Trophoblast cell (in vitro differentiated cells and primary cell): ENCODE measurements around the gene TERB1.

Experiments
- DNase-seq, 2 donors: peaks; one replicate each; pipeline ENCODE4 v3.0.0-alpha.2; 2016
- H2AFZ ChIP-seq: 2 replicates; pipeline ENCODE4 v1.6.1; 2013; ENCODE audit warnings: low read length, moderate library complexity, mild to moderate bottlenecking; ENCODE audit not compliant: insufficient read depth, poor library complexity
- H2AK5ac ChIP-seq: 2 replicates; pipeline ENCODE4 v1.6.1; 2013; ENCODE audit warnings: mild to moderate bottlenecking, low read length
- H2BK120ac ChIP-seq: 2 replicates; pipeline ENCODE4 v1.6.1; 2013; ENCODE audit warnings: low read length, mild to moderate bottlenecking, moderate library complexity; ENCODE audit not compliant: insufficient read depth, poor library complexity
- H2BK12ac ChIP-seq: 2 replicates; pipeline ENCODE4 v1.6.1; 2013; ENCODE audit warnings: mild to moderate bottlenecking, low read length, moderate library complexity
- H2BK5ac ChIP-seq: 2 replicates; pipeline ENCODE4 v1.6.1; 2013; ENCODE audit warnings: low read length, low read depth, moderate library complexity, mild to moderate bottlenecking; ENCODE audit not compliant: poor library complexity
- H3K14ac ChIP-seq: 2 replicates; pipeline ENCODE4 v1.6.1; 2013; ENCODE audit warnings: mild to moderate bottlenecking, low read length
- H3K18ac ChIP-seq: 2 replicates; pipeline ENCODE4 v1.6.1; 2013; ENCODE audit warnings: mild to moderate bottlenecking, low read length
- H3K23ac ChIP-seq: 2 replicates; pipeline ENCODE4 v1.6.1; 2013; ENCODE audit warnings: low read length
- H3K27ac ChIP-seq: 2 replicates; pipeline ENCODE4 v1.5.1; 2013; ENCODE audit warnings: low read depth, mild to moderate bottlenecking, inconsistent platforms, low read length, moderate library complexity
- H3K27me3 ChIP-seq: 2 replicates; pipeline ENCODE4 v1.6.1; 2013; ENCODE audit warnings: inconsistent platforms, mild to moderate bottlenecking, low read length, moderate library complexity; ENCODE audit not compliant: insufficient read depth
- H3K36me3 ChIP-seq, 2 experiments: 1 replicate in 1 of 2; 2 replicates in 1 of 2; pipeline ENCODE4 v1.6.1; 2013; ENCODE audit warnings: low read length in 2 of 2, mild to moderate bottlenecking in 2 of 2, moderate library complexity in 1 of 2; ENCODE audit not compliant: insufficient read depth in 2 of 2, control insufficient read depth in 1 of 2
- H3K4ac ChIP-seq: 2 replicates; pipeline ENCODE4 v1.6.1; 2013; ENCODE audit warnings: low read depth, mild to moderate bottlenecking, low read length, moderate library complexity
- H3K4me1 ChIP-seq, 2 experiments: 1 replicate in 1 of 2; 2 replicates in 1 of 2; pipeline ENCODE4 v1.6.1; 2013; ENCODE audit warnings: low read length in 2 of 2, mild to moderate bottlenecking in 2 of 2, moderate library complexity in 1 of 2; ENCODE audit not compliant: insufficient read depth in 2 of 2, control insufficient read depth in 1 of 2
- H3K4me2 ChIP-seq: 2 replicates; pipeline ENCODE4 v1.6.1; 2013; ENCODE audit warnings: inconsistent platforms, mild to moderate bottlenecking, low read length, moderate library complexity
- H3K4me3 ChIP-seq: 2 replicates; pipeline ENCODE4 v1.5.1; 2013; ENCODE audit warnings: mild to moderate bottlenecking, low read depth, low read length, inconsistent platforms
- H3K79me1 ChIP-seq: one replicate; pipeline ENCODE4 v1.6.1; 2013; ENCODE audit warnings: low read length
- H3K79me2 ChIP-seq: 2 replicates; pipeline ENCODE4 v1.6.1; 2013; ENCODE audit warnings: low read length, mild to moderate bottlenecking; ENCODE audit not compliant: control insufficient read depth, insufficient read depth, poor library complexity
- H3K9ac ChIP-seq: 2 replicates; pipeline ENCODE4 v1.6.1; 2013; ENCODE audit warnings: mild to moderate bottlenecking, low read length
- H3K9me3 ChIP-seq: 2 replicates; pipeline ENCODE4 v1.6.1; 2013; ENCODE audit warnings: low read depth, mild to moderate bottlenecking, control low read depth, inconsistent platforms, low read length; ENCODE audit not compliant: insufficient read depth
- H4K12ac ChIP-seq: 2 replicates; pipeline ENCODE4 v1.6.1; 2013; ENCODE audit warnings: low read depth, mild to moderate bottlenecking, low read length, moderate library complexity
- H4K8ac ChIP-seq: 2 replicates; pipeline ENCODE4 v1.6.1; 2013; ENCODE audit warnings: low read depth, mild to moderate bottlenecking, low read length, moderate library complexity
- H4K91ac ChIP-seq: one replicate; pipeline ENCODE4 v1.6.1; 2013; ENCODE audit warnings: low read depth, mild to moderate bottlenecking, low read length, moderate library complexity
- WGBS: extraction: QIAGEN DNeasy Blood & Tissue Kit; methylation state at CpG from one replicate; pipeline ENCODE4 v1.1.7; 2013; ENCODE audit warnings: missing lambda C conversion rate; ENCODE audit not compliant: insufficient read length, insufficient coverage; ENCODE audit errors: extremely low coverage; 5-methylcytosine and 5-hydroxymethylcytosine counted together

The TERB1 gene

DNA sequence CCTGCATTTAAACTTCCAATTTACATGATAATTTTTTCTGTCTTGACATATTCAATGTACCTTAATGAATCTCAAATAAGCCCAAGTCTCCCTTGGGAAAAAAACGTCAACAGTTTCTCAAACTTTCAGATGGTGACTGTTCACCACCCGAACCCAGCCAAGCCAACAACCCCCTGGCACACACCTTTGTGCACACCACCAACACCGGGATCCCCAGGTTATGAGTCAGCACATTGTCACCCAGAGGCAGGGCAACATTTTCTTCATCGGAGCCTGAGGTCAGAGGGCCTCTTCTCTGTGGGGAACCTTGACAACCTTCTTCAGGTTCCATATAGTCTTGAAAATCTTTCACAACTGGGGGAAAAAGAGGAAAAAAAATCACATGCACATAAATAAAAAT is 65.5 kb downstream of the TERB1 start:
- Histone ChIP-seq H3K18ac (no peak overlapping the region), H3K79me1 (no peaks in the 10 kb centered on the region), H3K4ac (no peak overlapping the region), H3K9ac (no peak overlapping the region), H3K4me3 (no peak overlapping the region), H4K91ac (no peak overlapping the region), H3K79me2 (no peaks in the 10 kb centered on the region), H3K36me3 (peaks cover 55 to 73% of the 10 kb centered on the region in 2 experiments), H3K9me3 (no peaks in the 10 kb centered on the region), H3K27ac (no peak overlapping the region), H2AK5ac (no peak overlapping the region), H3K14ac (no peak overlapping the region), H3K4me2 (no peak overlapping the region), H4K8ac (no peak overlapping the region), H3K4me1 (no peaks in the 10 kb centered on the region), H2BK120ac (no peak overlapping the region), H3K27me3 (no peaks in the 10 kb centered on the region), H2BK12ac (no peak overlapping the region), H3K23ac (no peak overlapping the region), H4K12ac (no peak overlapping the region), H2BK5ac (no peak overlapping the region), H2AFZ (no peak overlapping the region)
- DNase-seq, result no peak
- no CpG with 5 or more reads among the region's 4 CpGs for WGBS

DNA sequence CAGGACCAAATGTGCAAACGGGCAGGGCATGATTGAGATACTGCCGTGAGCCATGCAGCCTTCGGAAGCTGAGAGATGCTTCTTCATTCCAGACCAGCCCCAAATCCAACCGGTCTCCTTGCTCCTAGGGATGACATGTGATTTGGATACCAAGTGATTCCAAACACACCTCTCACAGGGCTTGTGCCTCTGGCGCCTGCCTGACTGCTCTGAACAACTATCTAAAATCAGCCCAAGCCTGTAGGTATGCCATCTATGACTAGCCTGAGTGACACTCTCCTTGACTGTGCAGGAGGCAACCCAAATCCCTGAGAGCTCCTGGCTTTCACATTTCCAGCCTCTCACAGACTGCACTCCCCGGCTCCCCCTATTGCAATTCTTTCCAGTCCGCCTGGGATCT is 70.3 kb downstream of the TERB1 start:
- DNase-seq, result peak; percentile 79 to 83

DNA sequence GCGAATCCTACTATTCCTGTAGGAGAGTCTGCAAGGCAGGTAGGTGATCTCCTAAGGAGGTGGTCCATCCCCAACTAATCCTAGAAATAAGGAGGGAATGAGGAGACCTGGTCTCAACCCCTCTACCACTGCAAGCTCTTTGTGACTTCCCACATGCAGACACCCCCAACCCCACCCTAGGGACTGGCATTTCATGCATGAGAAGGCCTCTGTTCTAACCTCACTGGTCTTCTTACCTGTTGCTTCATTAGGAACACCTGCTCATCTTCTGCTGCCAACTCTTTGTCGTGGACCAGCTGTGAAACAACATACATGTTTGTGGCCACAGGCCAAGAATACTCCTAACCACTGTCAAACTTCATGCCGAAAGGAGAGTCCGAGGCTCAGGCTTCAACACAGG is 72.6 kb downstream of the TERB1 start:
- WGBS, result no CpG with 5 or more reads among the region's 4 CpGs

More for the DNA sequence above, 70.3 kb downstream of the TERB1 start:
- no peak overlapping the region for H4K8ac ChIP-seq
- no peak overlapping the region for H3K27ac ChIP-seq
- no peak overlapping the region for H4K91ac ChIP-seq
- no peak overlapping the region for H3K23ac ChIP-seq
- H3K36me3 ChIP-seq, result peaks cover 62 to 82% of the 10 kb centered on the region in 2 experiments
- no peak overlapping the region for H2AK5ac ChIP-seq
- H3K9me3 ChIP-seq, result no peaks in the 10 kb centered on the region
- H2AFZ ChIP-seq, result no peak overlapping the region
- no peak overlapping the region for H3K9ac ChIP-seq
- no peak overlapping the region for H3K14ac ChIP-seq
- H3K79me1 ChIP-seq, result no peaks in the 10 kb centered on the region
- no peaks in the 10 kb centered on the region for H3K4me1 ChIP-seq
- WGBS, result no CpG with 5 or more reads among the region's 7 CpGs
- no peak overlapping the region for H2BK12ac ChIP-seq
- H2BK120ac ChIP-seq, result no peak overlapping the region
- no peak overlapping the region for H4K12ac ChIP-seq
- no peak overlapping the region for H3K18ac ChIP-seq
- H2BK5ac ChIP-seq, result no peak overlapping the region
- no peaks in the 10 kb centered on the region for H3K27me3 ChIP-seq
- H3K4ac ChIP-seq, result no peak overlapping the region
- H3K79me2 ChIP-seq, result no peaks in the 10 kb centered on the region
- H3K4me3 ChIP-seq, result peak overlapping the region; percentile 7
- no peak overlapping the region for H3K4me2 ChIP-seq

DNA sequence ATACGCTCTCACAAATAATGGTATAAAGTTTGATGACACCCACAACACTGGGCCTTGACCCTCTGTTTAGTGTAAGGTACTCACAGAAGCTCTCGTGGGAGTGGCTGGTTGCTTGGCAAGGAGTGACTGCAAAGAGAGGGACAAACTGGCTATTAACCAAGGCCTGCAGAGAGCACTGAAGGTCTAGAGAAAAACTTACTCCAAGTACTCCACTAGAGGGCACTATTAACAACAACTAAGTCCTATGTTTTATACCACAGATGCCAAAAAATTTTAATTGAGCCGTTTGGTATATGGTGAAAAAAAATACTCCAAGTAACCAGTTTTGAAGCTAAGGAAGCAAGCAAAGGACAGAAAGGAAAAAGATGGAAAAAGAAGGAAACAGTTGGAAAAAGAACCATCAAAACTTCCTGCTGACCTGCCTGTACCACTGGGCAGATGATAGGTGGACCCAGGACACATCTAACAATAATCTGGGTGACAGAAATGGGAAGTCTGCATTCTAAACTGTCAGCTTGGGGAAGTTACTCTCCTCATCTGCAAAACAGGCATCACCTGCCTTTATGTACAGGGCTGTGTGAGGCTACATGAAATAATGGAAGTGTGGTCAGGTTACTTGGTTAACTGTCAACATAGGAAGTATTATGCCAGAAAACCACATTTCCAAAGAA is 73.1 kb downstream of the TERB1 start:
- Histone ChIP-seq H2BK5ac (no peak overlapping the region), H4K8ac (no peak overlapping the region)
- no CpG with 5 or more reads among the region's 3 CpGs for WGBS

More for the DNA sequence above, 72.6 kb downstream of the TERB1 start:
- Histone ChIP-seq H4K91ac (no peak overlapping the region), H2AFZ (no peak overlapping the region), H2BK5ac (no peak overlapping the region), H3K27ac (no peak overlapping the region), H2BK120ac (no peak overlapping the region), H2BK12ac (no peak overlapping the region), H3K4ac (no peak overlapping the region), H3K27me3 (no peaks in the 10 kb centered on the region), H3K4me2 (no peak overlapping the region), H3K79me1 (no peaks in the 10 kb centered on the region), H4K8ac (no peak overlapping the region), H3K36me3 (peaks cover 62 to 83% of the 10 kb centered on the region in 2 experiments), H3K9ac (no peak overlapping the region), H3K4me3 (no peak overlapping the region), H3K23ac (no peak overlapping the region), H2AK5ac (no peak overlapping the region), H3K9me3 (no peaks in the 10 kb centered on the region), H3K79me2 (no peaks in the 10 kb centered on the region), H3K4me1 (no peaks in the 10 kb centered on the region), H3K18ac (no peak overlapping the region), H4K12ac (no peak overlapping the region), H3K14ac (no peak overlapping the region)
- no peak for DNase-seq

More for the DNA sequence above, 73.1 kb downstream of the TERB1 start:
- H3K4ac ChIP-seq, result no peak overlapping the region
- no peaks in the 10 kb centered on the region for H3K79me1 ChIP-seq
- no peaks in the 10 kb centered on the region for H3K4me1 ChIP-seq
- H3K4me3 ChIP-seq, result no peak overlapping the region
- no peaks in the 10 kb centered on the region for H3K79me2 ChIP-seq
- no peak overlapping the region for H3K18ac ChIP-seq
- no peak overlapping the region for H3K23ac ChIP-seq
- H3K9me3 ChIP-seq, result no peaks in the 10 kb centered on the region
- no peak overlapping the region for H4K91ac ChIP-seq
- H3K27ac ChIP-seq, result no peak overlapping the region
- DNase-seq, result peak in 1 of 2 donors; percentile 74
- H2BK12ac ChIP-seq, result no peak overlapping the region
- H3K9ac ChIP-seq, result no peak overlapping the region
- no peak overlapping the region for H2AFZ ChIP-seq
- peaks cover 57 to 82% of the 10 kb centered on the region in 2 experiments for H3K36me3 ChIP-seq
- H4K12ac ChIP-seq, result no peak overlapping the region
- H3K4me2 ChIP-seq, result no peak overlapping the region
- H2BK120ac ChIP-seq, result no peak overlapping the region
- H3K14ac ChIP-seq, result no peak overlapping the region
- no peaks in the 10 kb centered on the region for H3K27me3 ChIP-seq
- no peak overlapping the region for H2AK5ac ChIP-seq
